ENCODE data around the gene MMP17. TPM values are rescaled to one million over a fixed set of nuclear protein-coding genes. Genes with fewer than 3 reads are reported as not detected.

Gene MMP17
- total RNA-seq, 1 experiment from 2014 or later: 12.6 TPM

DNA sequence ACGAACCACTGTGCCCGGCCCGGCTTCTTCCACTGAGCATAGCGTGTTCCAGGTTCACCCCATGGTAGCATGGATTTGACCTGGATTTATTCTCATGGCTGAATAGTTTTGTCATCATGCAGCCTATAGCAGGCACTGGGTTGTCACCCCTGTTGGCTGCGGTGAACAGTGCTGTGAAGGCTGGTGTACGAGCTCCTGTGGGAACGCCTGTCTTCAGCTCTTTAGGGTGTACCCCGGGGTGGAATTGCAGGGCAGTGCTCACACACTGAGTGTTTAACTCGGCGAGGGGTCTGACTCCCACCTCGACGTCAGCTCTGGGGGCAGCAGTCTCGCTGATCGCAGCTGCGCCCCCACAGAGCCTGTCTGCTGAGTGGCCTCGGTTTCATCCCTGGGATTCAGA lies 15.3 kb downstream of the MMP17 start:
- Histone ChIP-seq H3K36me3 (ENCODE audit: insufficient read depth, low read length, poor library complexity, severe bottlenecking) (no peaks in the 10 kb centered on the region), H3K4me1 (ENCODE audit: insufficient read depth, low read length, poor library complexity, severe bottlenecking) (no peaks in the 10 kb centered on the region), H3K9me3 (ENCODE audit: low read depth, low read length, poor library complexity, severe bottlenecking) (no peaks in the 10 kb centered on the region), H3K4me3 (ENCODE audit: low read depth, low read length, poor library complexity, severe bottlenecking) (no peak overlapping the region), H3K27me3 (replicated peaks; ENCODE audit: insufficient read depth, low read depth, low read length, poor library complexity) (no peaks in the 10 kb centered on the region), H3K27ac (ENCODE audit: low read depth, low read length, poor library complexity, severe bottlenecking) (no peak overlapping the region)
- CTCF ChIA-PET: no interaction called here
- BruUV-seq (replicated peaks): no TSS peak
- POLR2A ChIA-PET (ENCODE audit: low non-redundant PET): no interaction called here
- no peak for DNase-seq (ENCODE audit: low spot score)
- intact Hi-C loops (cut with micrococcal nuclease; ENCODE audit: unreplicated experiment): no loop called here
- TF ChIP-seq EZH2 (IDR thresholded peaks at IDR 0.05; ENCODE audit: borderline replicate concordance, low read depth, low read length, poor library complexity, severe bottlenecking): no peak
- TF ChIP-seq, protein P1, sequence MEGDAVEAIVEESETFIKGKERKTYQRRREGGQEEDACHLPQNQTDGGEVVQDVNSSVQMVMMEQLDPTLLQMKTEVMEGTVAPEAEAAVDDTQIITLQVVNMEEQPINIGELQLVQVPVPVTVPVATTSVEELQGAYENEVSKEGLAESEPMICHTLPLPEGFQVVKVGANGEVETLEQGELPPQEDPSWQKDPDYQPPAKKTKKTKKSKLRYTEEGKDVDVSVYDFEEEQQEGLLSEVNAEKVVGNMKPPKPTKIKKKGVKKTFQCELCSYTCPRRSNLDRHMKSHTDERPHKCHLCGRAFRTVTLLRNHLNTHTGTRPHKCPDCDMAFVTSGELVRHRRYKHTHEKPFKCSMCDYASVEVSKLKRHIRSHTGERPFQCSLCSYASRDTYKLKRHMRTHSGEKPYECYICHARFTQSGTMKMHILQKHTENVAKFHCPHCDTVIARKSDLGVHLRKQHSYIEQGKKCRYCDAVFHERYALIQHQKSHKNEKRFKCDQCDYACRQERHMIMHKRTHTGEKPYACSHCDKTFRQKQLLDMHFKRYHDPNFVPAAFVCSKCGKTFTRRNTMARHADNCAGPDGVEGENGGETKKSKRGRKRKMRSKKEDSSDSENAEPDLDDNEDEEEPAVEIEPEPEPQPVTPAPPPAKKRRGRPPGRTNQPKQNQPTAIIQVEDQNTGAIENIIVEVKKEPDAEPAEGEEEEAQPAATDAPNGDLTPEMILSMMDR (conservative IDR thresholded peaks at IDR 0.05; ENCODE audit: low read depth, low read length): no peak

DNA sequence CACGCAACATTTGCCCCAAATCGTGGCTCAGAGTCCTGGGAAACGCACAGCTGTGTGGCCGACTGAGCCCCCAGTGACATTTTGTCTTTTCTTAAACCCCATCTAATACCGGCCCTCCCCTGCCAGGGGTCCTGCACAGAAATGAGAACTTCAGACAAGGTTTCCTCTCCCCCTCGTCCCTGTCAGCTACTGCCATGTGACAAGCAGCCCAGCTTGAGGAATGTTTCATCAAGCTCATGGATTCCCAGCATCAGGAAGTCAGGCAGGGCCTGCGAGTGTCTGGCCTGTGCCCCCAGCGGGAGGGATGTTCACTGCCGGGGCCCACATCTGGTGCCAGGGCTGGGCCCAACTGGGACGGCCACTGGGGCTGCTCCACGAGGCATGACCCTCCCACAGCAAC lies 15.9 kb downstream of the MMP17 start:
- TF ChIP-seq EZH2 (IDR thresholded peaks at IDR 0.05; ENCODE audit: borderline replicate concordance, low read depth, low read length, poor library complexity, severe bottlenecking): no peak
- TF ChIP-seq, protein P1 (conservative IDR thresholded peaks at IDR 0.05; ENCODE audit: low read depth, low read length): no peak
- intact Hi-C loops (cut with micrococcal nuclease; ENCODE audit: unreplicated experiment): no loop called here
- Histone ChIP-seq H3K27me3 (replicated peaks; ENCODE audit: insufficient read depth, low read depth, low read length, poor library complexity) (no peaks in the 10 kb centered on the region), H3K36me3 (ENCODE audit: insufficient read depth, low read length, poor library complexity, severe bottlenecking) (no peaks in the 10 kb centered on the region), H3K4me3 (ENCODE audit: low read depth, low read length, poor library complexity, severe bottlenecking) (no peak overlapping the region), H3K9me3 (ENCODE audit: low read depth, low read length, poor library complexity, severe bottlenecking) (no peaks in the 10 kb centered on the region), H3K27ac (ENCODE audit: low read depth, low read length, poor library complexity, severe bottlenecking) (no peak overlapping the region), H3K4me1 (ENCODE audit: insufficient read depth, low read length, poor library complexity, severe bottlenecking) (no peaks in the 10 kb centered on the region)
- DNase-seq (ENCODE audit: low spot score): no peak
- no TSS peak for BruUV-seq (replicated peaks)
- CTCF ChIA-PET: no interaction called here
- POLR2A ChIA-PET (ENCODE audit: low non-redundant PET): no interaction called here

DNA sequence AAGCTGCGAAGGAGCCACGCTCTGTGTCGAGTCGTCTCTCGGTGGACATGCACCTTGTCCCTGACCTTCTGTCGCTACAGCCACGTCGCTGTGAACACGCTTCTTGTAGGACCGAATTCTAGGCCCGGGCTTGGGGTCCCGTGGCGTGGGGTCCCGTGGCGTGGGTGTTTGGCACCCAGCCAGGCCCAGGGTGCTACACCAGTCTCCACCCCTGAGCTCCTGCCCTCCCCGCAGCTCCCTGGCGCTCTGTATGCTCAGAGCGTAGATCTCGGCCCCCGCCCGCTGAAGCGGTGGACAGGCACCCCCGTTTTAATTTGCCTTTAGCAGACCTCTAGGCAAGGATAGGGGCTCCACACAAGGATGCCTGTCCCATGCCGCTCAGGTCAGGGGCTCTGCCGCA lies 16.5 kb downstream of the MMP17 start:
- intact Hi-C loops (cut with micrococcal nuclease; ENCODE audit: unreplicated experiment): no loop called here
- Histone ChIP-seq H3K4me1 (ENCODE audit: insufficient read depth, low read length, poor library complexity, severe bottlenecking) (no peaks in the 10 kb centered on the region), H3K9me3 (ENCODE audit: low read depth, low read length, poor library complexity, severe bottlenecking) (no peaks in the 10 kb centered on the region), H3K4me3 (ENCODE audit: low read depth, low read length, poor library complexity, severe bottlenecking) (no peak overlapping the region), H3K36me3 (ENCODE audit: insufficient read depth, low read length, poor library complexity, severe bottlenecking) (no peaks in the 10 kb centered on the region), H3K27me3 (replicated peaks; ENCODE audit: insufficient read depth, low read depth, low read length, poor library complexity) (no peaks in the 10 kb centered on the region), H3K27ac (ENCODE audit: low read depth, low read length, poor library complexity, severe bottlenecking) (no peak overlapping the region)
- no TSS peak for BruUV-seq (replicated peaks)
- TF ChIP-seq, protein P1 (conservative IDR thresholded peaks at IDR 0.05; ENCODE audit: low read depth, low read length): no peak
- TF ChIP-seq EZH2 (IDR thresholded peaks at IDR 0.05; ENCODE audit: borderline replicate concordance, low read depth, low read length, poor library complexity, severe bottlenecking): no peak
- DNase-seq (ENCODE audit: low spot score): no peak
- CTCF ChIA-PET: no interaction called here
- POLR2A ChIA-PET (ENCODE audit: low non-redundant PET): no interaction called here
